GM23338 (cell line): ENCODE measurements around the gene ODF4.

Source experiments
- CREB1 ChIP-seq: fragments of 250-450 bp; sonication (Bioruptor Pico); IDR thresholded peaks from 2 replicates; pipeline ENCODE4 v1.5.0; 2020; ENCODE audit warnings: low read depth, mild to moderate bottlenecking, moderate library complexity
- CTCF ChIP-seq, 2 experiments: fragments of 200-600 bp in 1 of 2; sonication (generic) in 1 of 2; conservative IDR thresholded peaks; 2 replicates each; pipeline versions ENCODE4 v1.5.1 to v1.6.1; 2016 to 2017; ENCODE audit warnings: antibody characterized with exemption in 2 of 2, low read depth in 2 of 2, mild to moderate bottlenecking in 2 of 2, moderate library complexity in 1 of 2
- EZH2 ChIP-seq: fragments of 200-600 bp; sonication (generic); IDR thresholded peaks from one replicate; pipeline ENCODE4 v1.8.0; 2017; ENCODE audit warnings: antibody characterized with exemption, mild to moderate bottlenecking, low read depth; ENCODE audit not compliant: unreplicated experiment
- EZH2phosphoT487 ChIP-seq: fragments of 200-600 bp; sonication (generic); IDR thresholded peaks from one replicate; pipeline ENCODE4 v1.8.1; 2018; ENCODE audit warnings: antibody characterized with exemption; ENCODE audit not compliant: unreplicated experiment
- NANOG ChIP-seq: IDR thresholded peaks from 2 replicates; pipeline ENCODE4 v1.6.1; 2016; ENCODE audit warnings: antibody characterized with exemption, borderline replicate concordance
- POLR2AphosphoS5 ChIP-seq: IDR thresholded peaks from 2 replicates; pipeline ENCODE4 v1.6.1; 2016; ENCODE audit warnings: antibody characterized with exemption, low read depth
- REST ChIP-seq: IDR thresholded peaks from one replicate; pipeline ENCODE4 v1.6.1; 2018; ENCODE audit warnings: antibody characterized with exemption; ENCODE audit not compliant: unreplicated experiment
- STAT1 ChIP-seq: IDR thresholded peaks from one replicate; pipeline ENCODE4 v1.6.1; 2016; ENCODE audit warnings: antibody characterized with exemption; ENCODE audit not compliant: unreplicated experiment
- ZNF331 ChIP-seq: fragments of 250-450 bp; sonication (Bioruptor Pico); IDR thresholded peaks from 2 replicates; pipeline ENCODE4 v1.5.0; 2020; ENCODE audit warnings: low read depth, mild to moderate bottlenecking, moderate library complexity
- TF ChIP-seq, protein P1 (sequence below): IDR thresholded peaks from 2 replicates; pipeline ENCODE4 v1.6.1; 2016; ENCODE audit warnings: antibody characterized with exemption

DNA sequence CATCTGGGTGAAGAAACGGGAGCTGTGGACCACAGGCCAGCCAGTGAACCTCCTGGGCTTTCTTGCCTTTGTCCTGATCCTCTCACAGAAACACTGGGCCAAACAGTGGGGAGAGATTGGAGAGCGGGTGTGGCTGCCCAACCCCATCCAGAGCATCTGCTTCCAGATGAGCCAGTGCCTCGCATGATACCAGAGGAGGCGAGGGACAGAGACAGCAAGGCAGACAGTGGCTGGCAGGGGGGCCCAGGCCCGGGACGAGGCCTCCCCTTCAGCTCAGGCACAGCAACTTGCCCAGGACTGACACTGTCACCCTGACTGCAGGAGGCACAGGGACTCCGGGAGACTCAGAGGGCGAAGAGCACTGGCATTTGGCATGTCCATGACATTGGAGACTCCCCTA is 17.6 kb upstream of the ODF4 start:
- no peak for TF ChIP-seq REST
- no peak for TF ChIP-seq CTCF (conservative IDR thresholded peaks at IDR 0.05; ENCODE audit: low read depth in 2 of 2)
- no peak for TF ChIP-seq EZH2
- TF ChIP-seq, protein P1, sequence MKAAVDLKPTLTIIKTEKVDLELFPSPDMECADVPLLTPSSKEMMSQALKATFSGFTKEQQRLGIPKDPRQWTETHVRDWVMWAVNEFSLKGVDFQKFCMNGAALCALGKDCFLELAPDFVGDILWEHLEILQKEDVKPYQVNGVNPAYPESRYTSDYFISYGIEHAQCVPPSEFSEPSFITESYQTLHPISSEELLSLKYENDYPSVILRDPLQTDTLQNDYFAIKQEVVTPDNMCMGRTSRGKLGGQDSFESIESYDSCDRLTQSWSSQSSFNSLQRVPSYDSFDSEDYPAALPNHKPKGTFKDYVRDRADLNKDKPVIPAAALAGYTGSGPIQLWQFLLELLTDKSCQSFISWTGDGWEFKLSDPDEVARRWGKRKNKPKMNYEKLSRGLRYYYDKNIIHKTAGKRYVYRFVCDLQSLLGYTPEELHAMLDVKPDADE = no peak
- no peak for TF ChIP-seq STAT1
- TF ChIP-seq EZH2phosphoT487 = no peak
- TF ChIP-seq NANOG = no peak
- no peak for TF ChIP-seq ZNF331 (CRISPR knock-in tag)
- no peak for TF ChIP-seq POLR2AphosphoS5
- no peak for TF ChIP-seq CREB1 (CRISPR knock-in tag)
